GM12872 (cell line): ENCODE results near the gene MS4A10.

Experiments
- CTCF ChIP-seq: IDR thresholded peaks from 3 replicates; pipeline ENCODE4 v1.5.1; 2011; ENCODE audit warnings: low read depth, mild to moderate bottlenecking, low read length, moderate library complexity; ENCODE audit not compliant: insufficient read depth

Gene MS4A10

GRCh38 chr11:60834742-60835533 is 49.8 kb downstream of the MS4A10 start:
- no peak for TF ChIP-seq CTCF

- no peak for TF ChIP-seq CTCF
Measured at GRCh38 chr11:60835534-60835846, 50.4 kb downstream of the MS4A10 start.

- no peak for TF ChIP-seq CTCF
Measured at GRCh38 chr11:60836866-60837515, 51.9 kb downstream of the MS4A10 start.

GRCh38 chr11:60838132-60838531 is 53.0 kb downstream of the MS4A10 start:
- TF ChIP-seq CTCF, result peak; percentile 15; the same call in 1 of the 3 replicates

GRCh38 chr11:60840470-60841430 is 55.6 kb downstream of the MS4A10 start:
- TF ChIP-seq CTCF, result no peak

- no peak for TF ChIP-seq CTCF
Measured at GRCh38 chr11:60841797-60842667, 56.9 kb downstream of the MS4A10 start, which contains the start of gene CCDC86. TSS of gene CCDC86 (plus strand) at chr11:60842113. CDS start at chr11:60842125, 12 bp downstream.
